Measurements from ENCODE around the gene ANXA4. TPM values are rescaled to one million over a fixed set of nuclear protein-coding genes. Genes with fewer than 3 reads are reported as not detected.
"Not testable (repeated sequence)": the region's sequence is repeated elsewhere in the genome, so short reads cannot be mapped to it uniquely, and the experiment has no call there.

The ANXA4 gene
- total RNA-seq, 1 donor from 2014 or later, result 15.0 TPM

DNA sequence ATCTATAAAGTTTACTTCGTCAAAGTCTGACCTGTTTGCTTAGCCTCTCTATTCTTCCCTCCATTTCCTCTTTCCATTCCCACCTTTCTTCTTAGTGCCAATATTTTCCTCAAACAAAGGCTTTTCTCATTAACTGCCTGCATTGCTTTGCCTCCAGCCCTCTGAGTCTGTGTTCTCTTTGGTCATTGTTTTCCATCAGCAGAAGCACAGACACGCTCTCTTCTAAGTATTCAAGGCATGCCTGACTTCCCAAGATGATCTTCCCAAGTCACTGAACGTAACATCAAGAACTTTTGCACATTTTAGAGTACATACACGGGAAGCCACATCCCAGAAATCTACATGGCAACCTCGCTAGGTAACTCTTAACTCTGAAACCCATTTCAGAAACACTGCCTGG lies 32.6 kb upstream of the ANXA4 start:
- FAIRE-seq (no peak), DNase-seq (ENCODE audit: low read depth) (no peak)
- H3K4me3 ChIP-seq (ENCODE audit: low read depth, low read length), result no peak overlapping the region
- H3K27me3 ChIP-seq (ENCODE audit: control insufficient read depth, insufficient read depth, low read length), result no peaks in the 10 kb centered on the region
- TF ChIP-seq, protein P1, sequence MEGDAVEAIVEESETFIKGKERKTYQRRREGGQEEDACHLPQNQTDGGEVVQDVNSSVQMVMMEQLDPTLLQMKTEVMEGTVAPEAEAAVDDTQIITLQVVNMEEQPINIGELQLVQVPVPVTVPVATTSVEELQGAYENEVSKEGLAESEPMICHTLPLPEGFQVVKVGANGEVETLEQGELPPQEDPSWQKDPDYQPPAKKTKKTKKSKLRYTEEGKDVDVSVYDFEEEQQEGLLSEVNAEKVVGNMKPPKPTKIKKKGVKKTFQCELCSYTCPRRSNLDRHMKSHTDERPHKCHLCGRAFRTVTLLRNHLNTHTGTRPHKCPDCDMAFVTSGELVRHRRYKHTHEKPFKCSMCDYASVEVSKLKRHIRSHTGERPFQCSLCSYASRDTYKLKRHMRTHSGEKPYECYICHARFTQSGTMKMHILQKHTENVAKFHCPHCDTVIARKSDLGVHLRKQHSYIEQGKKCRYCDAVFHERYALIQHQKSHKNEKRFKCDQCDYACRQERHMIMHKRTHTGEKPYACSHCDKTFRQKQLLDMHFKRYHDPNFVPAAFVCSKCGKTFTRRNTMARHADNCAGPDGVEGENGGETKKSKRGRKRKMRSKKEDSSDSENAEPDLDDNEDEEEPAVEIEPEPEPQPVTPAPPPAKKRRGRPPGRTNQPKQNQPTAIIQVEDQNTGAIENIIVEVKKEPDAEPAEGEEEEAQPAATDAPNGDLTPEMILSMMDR (IDR thresholded peaks at IDR 0.05; ENCODE audit: insufficient read depth, low read length, severe bottlenecking), result no peak
- H3K36me3 ChIP-seq (ENCODE audit: control insufficient read depth, insufficient read depth, low read length), result no peaks in the 10 kb centered on the region

DNA sequence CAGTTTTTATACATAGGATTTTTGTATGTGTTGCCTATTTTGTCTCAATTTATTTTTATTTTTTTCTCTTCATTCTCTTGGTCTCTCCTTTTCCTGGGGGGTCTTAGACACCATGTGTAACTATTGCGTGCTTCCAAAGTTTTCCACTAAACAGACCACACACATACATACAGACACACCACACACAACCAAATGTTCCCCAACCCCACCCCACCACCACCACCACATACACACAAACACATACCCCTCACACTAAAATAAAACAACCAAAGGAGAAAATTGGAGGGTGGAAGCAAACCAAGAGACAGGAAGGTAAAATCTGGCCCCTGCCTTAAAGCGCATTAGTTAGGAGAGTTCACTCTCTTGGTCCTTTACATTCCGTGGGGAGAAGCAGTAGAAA lies 30.0 kb upstream of the ANXA4 start:
- Histone ChIP-seq H3K27me3 (ENCODE audit: control insufficient read depth, insufficient read depth, low read length) (no peaks in the 10 kb centered on the region), H3K4me3 (ENCODE audit: low read depth, low read length) (no peak overlapping the region), H3K36me3 (ENCODE audit: control insufficient read depth, insufficient read depth, low read length) (no peaks in the 10 kb centered on the region)
- DNase-seq (ENCODE audit: low read depth), result no peak
- TF ChIP-seq, protein P1 (IDR thresholded peaks at IDR 0.05; ENCODE audit: insufficient read depth, low read length, severe bottlenecking), result no peak
- no peak for FAIRE-seq

DNA sequence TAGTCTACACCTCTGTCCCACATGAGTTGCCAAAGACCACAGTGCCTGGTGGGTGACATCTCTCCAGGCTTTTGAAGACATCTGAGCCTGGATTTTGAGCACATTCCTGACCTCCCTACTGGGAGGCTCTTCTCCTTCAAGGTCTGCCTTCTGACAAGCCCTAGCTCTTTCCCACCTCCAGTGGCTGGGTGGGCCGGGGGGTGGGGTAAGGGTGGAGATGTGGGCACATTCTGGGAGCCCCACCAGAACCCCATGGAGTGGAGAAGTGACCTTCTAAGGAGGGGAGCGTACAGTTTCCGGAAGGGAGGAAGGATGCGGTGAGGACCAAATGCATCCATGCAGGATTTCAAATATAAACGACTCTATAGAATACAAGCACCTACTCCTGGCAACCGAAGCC lies 27.9 kb upstream of the ANXA4 start:
- no peaks in the 10 kb centered on the region for H3K36me3 ChIP-seq (ENCODE audit: control insufficient read depth, insufficient read depth, low read length)
- TF ChIP-seq, protein P1 (IDR thresholded peaks at IDR 0.05; ENCODE audit: insufficient read depth, low read length, severe bottlenecking), result no peak
- H3K27me3 ChIP-seq (ENCODE audit: control insufficient read depth, insufficient read depth, low read length), result no peaks in the 10 kb centered on the region
- no peak for DNase-seq (ENCODE audit: low read depth)
- FAIRE-seq, result no peak
- no peak overlapping the region for H3K4me3 ChIP-seq (ENCODE audit: low read depth, low read length)

DNA sequence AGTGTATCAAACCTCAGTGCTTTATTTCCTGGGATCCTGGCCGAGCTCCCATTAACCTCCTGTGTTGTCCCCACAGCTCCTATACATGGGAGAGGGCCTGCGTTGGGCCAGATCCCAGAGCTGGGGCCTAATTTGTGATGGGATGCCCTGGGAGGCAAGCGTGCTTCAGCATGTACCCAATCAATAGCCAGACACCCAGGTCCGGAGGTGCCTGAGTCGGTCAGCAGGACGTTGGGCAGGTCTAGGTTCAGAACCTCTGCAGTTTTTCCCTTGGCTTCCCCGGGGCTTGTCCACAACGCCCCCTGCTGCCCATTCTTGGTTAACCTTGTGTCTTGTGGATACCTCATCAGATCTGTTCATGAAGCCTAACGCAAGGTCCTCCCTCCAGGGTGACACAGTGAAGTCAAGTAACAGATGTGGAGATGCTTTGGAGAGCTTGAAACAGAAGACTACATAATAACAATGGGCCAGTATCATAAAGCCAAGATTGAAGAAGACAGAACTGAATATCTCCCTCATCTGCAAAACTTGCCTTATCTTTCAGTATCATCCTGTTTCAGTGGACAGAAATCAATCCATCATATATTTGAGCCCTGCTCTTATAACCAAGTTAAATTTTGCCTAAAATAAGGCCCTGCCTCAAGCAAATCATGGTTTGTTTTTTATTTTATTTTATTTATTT lies 27.3 kb upstream of the ANXA4 start:
- H3K27me3 ChIP-seq (ENCODE audit: control insufficient read depth, insufficient read depth, low read length); FAIRE-seq; H3K36me3 ChIP-seq (ENCODE audit: control insufficient read depth, insufficient read depth, low read length); H3K4me3 ChIP-seq (ENCODE audit: low read depth, low read length): not testable (repeated sequence)
- TF ChIP-seq, protein P1 (IDR thresholded peaks at IDR 0.05; ENCODE audit: insufficient read depth, low read length, severe bottlenecking), result peak; percentile 83
- DNase-seq (ENCODE audit: low read depth), result peak; percentile 70

DNA sequence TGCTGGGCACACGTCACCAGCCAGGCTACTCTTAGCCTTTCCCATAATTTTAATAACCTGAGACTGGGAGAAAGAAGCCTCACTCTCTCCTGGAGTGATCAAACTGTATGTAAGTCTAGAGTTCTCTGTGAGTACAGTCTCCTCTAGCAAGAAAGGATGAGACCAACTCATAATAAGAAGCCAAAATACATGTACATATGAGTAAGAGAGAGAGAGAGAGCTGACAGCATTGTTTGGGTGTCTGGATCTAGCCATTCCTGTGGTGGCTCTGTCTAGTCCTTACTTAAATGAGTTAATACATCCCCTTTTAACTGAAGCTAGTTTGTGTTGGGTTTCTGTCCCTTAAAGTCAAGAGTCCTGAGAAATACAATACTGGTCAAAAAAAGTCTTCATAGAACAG lies 26.0 kb upstream of the ANXA4 start:
- Histone ChIP-seq H3K27me3 (ENCODE audit: control insufficient read depth, insufficient read depth, low read length) (no peaks in the 10 kb centered on the region), H3K36me3 (ENCODE audit: control insufficient read depth, insufficient read depth, low read length) (no peaks in the 10 kb centered on the region), H3K4me3 (ENCODE audit: low read depth, low read length) (no peak overlapping the region)
- no peak for FAIRE-seq
- DNase-seq (ENCODE audit: low read depth), result no peak
- TF ChIP-seq, protein P1 (IDR thresholded peaks at IDR 0.05; ENCODE audit: insufficient read depth, low read length, severe bottlenecking), result no peak

DNA sequence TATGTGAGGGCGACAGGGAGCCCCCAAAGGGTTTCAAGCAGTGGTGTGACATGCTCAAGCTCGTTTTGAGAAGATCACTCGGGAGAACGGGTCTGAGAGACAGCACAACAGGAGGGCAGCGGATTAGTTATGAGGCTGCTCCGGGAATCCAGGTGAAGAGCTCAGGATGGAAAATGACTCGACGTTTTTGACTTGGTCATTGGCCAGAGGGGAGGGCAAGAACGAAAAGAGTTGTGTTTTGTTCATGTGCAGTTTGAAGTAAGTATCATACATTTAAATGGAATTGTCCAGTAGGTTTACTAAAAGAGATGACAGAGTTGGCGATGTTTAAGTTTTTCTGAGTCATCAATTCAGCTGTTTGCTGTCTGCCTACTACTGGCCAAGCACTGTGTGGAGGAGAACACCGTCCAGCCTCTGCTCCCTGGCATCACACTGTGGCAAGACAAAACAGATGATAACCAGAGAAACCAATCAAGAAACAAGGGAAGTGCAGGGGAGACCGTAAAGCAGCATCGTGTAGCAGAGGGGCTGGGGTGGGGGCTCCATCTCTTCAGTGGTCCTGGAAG lies 25.3 kb upstream of the ANXA4 start:
- TF ChIP-seq, protein P1 (IDR thresholded peaks at IDR 0.05; ENCODE audit: insufficient read depth, low read length, severe bottlenecking), result peak; percentile 5
- Histone ChIP-seq H3K36me3 (ENCODE audit: control insufficient read depth, insufficient read depth, low read length) (no peaks in the 10 kb centered on the region), H3K4me3 (ENCODE audit: low read depth, low read length) (no peak overlapping the region), H3K27me3 (ENCODE audit: control insufficient read depth, insufficient read depth, low read length) (no peaks in the 10 kb centered on the region)
- DNase-seq (ENCODE audit: low read depth) (peak; percentile 54), FAIRE-seq (no peak)
